Rectal smooth muscle tissue (tissue), 1 donor: Measurements from ENCODE around the gene SLC27A1.
A peak's percentile ranks its signal among the peaks of the same experiment; 100 is the strongest.

Source experiments
- H3K27ac ChIP-seq: one replicate; pipeline ENCODE4 v1.7.0; 2013; ENCODE audit warnings: low read depth, low read length, inconsistent platforms
- H3K27me3 ChIP-seq: one replicate; pipeline ENCODE4 v1.7.0; 2013; ENCODE audit warnings: low read length; ENCODE audit not compliant: control insufficient read depth, insufficient read depth
- H3K36me3 ChIP-seq: one replicate; pipeline ENCODE4 v1.7.0; 2013; ENCODE audit warnings: low read length; ENCODE audit not compliant: control insufficient read depth, insufficient read depth
- H3K4me1 ChIP-seq: one replicate; pipeline ENCODE4 v1.7.0; 2013; ENCODE audit warnings: low read length; ENCODE audit not compliant: control insufficient read depth, insufficient read depth
- H3K4me3 ChIP-seq: one replicate; pipeline ENCODE4 v1.7.0; 2013; ENCODE audit warnings: low read length
- H3K9ac ChIP-seq: one replicate; pipeline ENCODE4 v1.7.0; 2013; ENCODE audit warnings: low read length

SLC27A1 gene

GRCh38 chr19:17483605-17484002 is 13.3 kb downstream of the SLC27A1 start:
- H3K36me3 ChIP-seq = no peaks in the 10 kb centered on the region
- H3K4me3 ChIP-seq = no peak overlapping the region
- no peaks in the 10 kb centered on the region for H3K27me3 ChIP-seq
- H3K4me1 ChIP-seq = no peaks in the 10 kb centered on the region
- H3K9ac ChIP-seq = no peak overlapping the region
- H3K27ac ChIP-seq = no peak overlapping the region

- Histone ChIP-seq H3K27ac (no peak overlapping the region), H3K36me3 (no peaks in the 10 kb centered on the region), H3K4me1 (no peaks in the 10 kb centered on the region), H3K9ac (no peak overlapping the region), H3K4me3 (no peak overlapping the region), H3K27me3 (no peaks in the 10 kb centered on the region)
Observed at GRCh38 chr19:17484520-17485185, 14.3 kb downstream of the SLC27A1 start.

GRCh38 chr19:17486545-17487240 is 16.4 kb downstream of the SLC27A1 start:
- no peaks in the 10 kb centered on the region for H3K27me3 ChIP-seq
- no peak overlapping the region for H3K27ac ChIP-seq
- H3K9ac ChIP-seq = no peak overlapping the region
- H3K36me3 ChIP-seq = no peaks in the 10 kb centered on the region
- H3K4me1 ChIP-seq = no peaks in the 10 kb centered on the region
- no peak overlapping the region for H3K4me3 ChIP-seq

GRCh38 chr19:17487284-17488121 is 17.2 kb downstream of the SLC27A1 start:
- Histone ChIP-seq H3K4me3 (no peak overlapping the region), H3K36me3 (no peaks in the 10 kb centered on the region), H3K4me1 (no peaks in the 10 kb centered on the region), H3K9ac (no peak overlapping the region), H3K27me3 (no peaks in the 10 kb centered on the region), H3K27ac (no peak overlapping the region)

- no peaks in the 10 kb centered on the region for H3K4me1 ChIP-seq
- no peaks in the 10 kb centered on the region for H3K36me3 ChIP-seq
- H3K27ac ChIP-seq = no peak overlapping the region
- H3K27me3 ChIP-seq = no peaks in the 10 kb centered on the region
- H3K4me3 ChIP-seq = peak overlapping the region; percentile 34
- no peak overlapping the region for H3K9ac ChIP-seq
Observed at GRCh38 chr19:17488593-17489391, 18.5 kb downstream of the SLC27A1 start.

GRCh38 chr19:17489392-17490030 is 19.2 kb downstream of the SLC27A1 start:
- Histone ChIP-seq H3K4me1 (no peaks in the 10 kb centered on the region), H3K4me3 (no peak overlapping the region), H3K27me3 (no peaks in the 10 kb centered on the region), H3K36me3 (no peaks in the 10 kb centered on the region), H3K27ac (no peak overlapping the region), H3K9ac (no peak overlapping the region)

- Histone ChIP-seq H3K36me3 (no peaks in the 10 kb centered on the region), H3K9ac (no peak overlapping the region), H3K27me3 (no peaks in the 10 kb centered on the region), H3K27ac (no peak overlapping the region), H3K4me3 (no peak overlapping the region), H3K4me1 (no peaks in the 10 kb centered on the region)
Observed at GRCh38 chr19:17490411-17490810, 20.1 kb downstream of the SLC27A1 start.

- no peaks in the 10 kb centered on the region for H3K27me3 ChIP-seq
- H3K36me3 ChIP-seq = no peaks in the 10 kb centered on the region
- no peak overlapping the region for H3K27ac ChIP-seq
- no peak overlapping the region for H3K9ac ChIP-seq
- H3K4me1 ChIP-seq = no peaks in the 10 kb centered on the region
- H3K4me3 ChIP-seq = no peak overlapping the region
Observed at GRCh38 chr19:17491287-17491686, 21.0 kb downstream of the SLC27A1 start.

GRCh38 chr19:17495639-17496296 is 25.4 kb downstream of the SLC27A1 start:
- Histone ChIP-seq H3K4me3 (no peak overlapping the region), H3K4me1 (no peaks in the 10 kb centered on the region), H3K36me3 (no peaks in the 10 kb centered on the region), H3K27ac (no peak overlapping the region), H3K27me3 (no peaks in the 10 kb centered on the region), H3K9ac (no peak overlapping the region)

- H3K36me3 ChIP-seq = no peaks in the 10 kb centered on the region
- no peak overlapping the region for H3K9ac ChIP-seq
- no peak overlapping the region for H3K27ac ChIP-seq
- H3K4me3 ChIP-seq = no peak overlapping the region
- no peaks in the 10 kb centered on the region for H3K4me1 ChIP-seq
- H3K27me3 ChIP-seq = no peaks in the 10 kb centered on the region
Observed at GRCh38 chr19:17496337-17496997, 26.1 kb downstream of the SLC27A1 start.

- Histone ChIP-seq H3K9ac (no peak overlapping the region), H3K36me3 (no peaks in the 10 kb centered on the region), H3K4me3 (no peak overlapping the region), H3K27me3 (no peaks in the 10 kb centered on the region), H3K4me1 (no peaks in the 10 kb centered on the region), H3K27ac (no peak overlapping the region)
Observed at GRCh38 chr19:17497149-17497798, 26.9 kb downstream of the SLC27A1 start.
